HUES48 (cell line): ENCODE data around the gene SNAP23.
A peak's percentile ranks its signal among the peaks of the same experiment; 100 is the strongest.

ENCODE experiments used
- H3K27ac ChIP-seq: one replicate; pipeline ENCODE4 v1.7.0; 2013; ENCODE audit warnings: low read depth, low read length, inconsistent platforms
- H3K27me3 ChIP-seq: 2 replicates; pipeline ENCODE4 v1.6.1; 2013; ENCODE audit warnings: mild to moderate bottlenecking, low read length; ENCODE audit not compliant: control insufficient read depth, insufficient read depth
- H3K36me3 ChIP-seq: 2 replicates; pipeline ENCODE4 v1.6.1; 2013; ENCODE audit warnings: low read length; ENCODE audit not compliant: control insufficient read depth, insufficient read depth
- H3K4me1 ChIP-seq: 2 replicates; pipeline ENCODE4 v1.6.1; 2013; ENCODE audit warnings: mild to moderate bottlenecking, low read length; ENCODE audit not compliant: control insufficient read depth, insufficient read depth
- H3K4me3 ChIP-seq: 2 replicates; pipeline ENCODE4 v1.5.1; 2013; ENCODE audit warnings: mild to moderate bottlenecking, low read depth, low read length
- H3K9ac ChIP-seq: 2 replicates; pipeline ENCODE4 v1.6.1; 2013; ENCODE audit warnings: mild to moderate bottlenecking, low read depth, low read length, moderate library complexity
- H3K9me3 ChIP-seq: 2 replicates; pipeline ENCODE4 v1.6.1; 2013; ENCODE audit warnings: low read length; ENCODE audit not compliant: control insufficient read depth, insufficient read depth

SNAP23 gene

GRCh38 chr15:42495361-42496212 lies at the start of gene SNAP23:
Gene SNAP23 (plus strand): TSS chr15:42495634. CDS start chr15:42511847, 16,213 bp downstream.
- peak within 1 kb of the TSS; percentile 83 for H3K4me3 ChIP-seq
- H3K9me3 ChIP-seq: no peaks in the 10 kb centered on the region
- H3K4me1 ChIP-seq: peaks cover 17% of the 10 kb centered on the region; the same call in 1 of the 2 replicates
- peak within 1 kb of the TSS; percentile 71 for H3K9ac ChIP-seq
- H3K27ac ChIP-seq: peak within 1 kb of the TSS; percentile 73
- 0 out of 2 replicates have a peak, but pooled peaks cover 4% of the 10 kb centered on the region for H3K36me3 ChIP-seq
- H3K27me3 ChIP-seq: no peaks in the 10 kb centered on the region

DNA sequence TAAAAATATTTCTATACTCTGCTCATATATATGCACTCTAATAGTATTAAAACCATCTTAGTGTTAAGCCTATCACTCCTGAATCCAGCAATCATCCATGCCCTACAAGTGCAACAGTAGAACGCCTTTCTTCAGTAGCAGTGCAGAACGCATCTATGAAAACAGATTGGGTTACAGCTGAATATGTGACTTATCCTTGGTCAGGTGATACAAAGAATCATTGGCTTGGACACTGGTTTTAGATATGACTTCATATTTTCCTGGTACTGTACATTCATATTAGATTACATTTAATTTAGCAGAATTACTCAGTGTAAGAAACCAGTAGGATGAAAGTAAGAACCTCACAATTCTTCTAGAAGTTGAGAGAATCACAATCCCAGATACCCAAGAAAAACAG lies 47.8 kb upstream of the SNAP23 start:
- no peaks in the 10 kb centered on the region for H3K27me3 ChIP-seq
- no peaks in the 10 kb centered on the region for H3K9me3 ChIP-seq
- H3K4me3 ChIP-seq: no peak overlapping the region
- H3K9ac ChIP-seq: no peak overlapping the region
- no peaks in the 10 kb centered on the region for H3K4me1 ChIP-seq
- H3K36me3 ChIP-seq: peaks cover 66% of the 10 kb centered on the region
- no peak overlapping the region for H3K27ac ChIP-seq

GRCh38 chr15:42448281-42448680 lies 47.2 kb upstream of the SNAP23 start:
- H3K4me3 ChIP-seq: no peak overlapping the region
- H3K9me3 ChIP-seq: no peaks in the 10 kb centered on the region
- H3K36me3 ChIP-seq: peaks cover 63% of the 10 kb centered on the region
- H3K27ac ChIP-seq: no peak overlapping the region
- H3K9ac ChIP-seq: no peak overlapping the region
- H3K27me3 ChIP-seq: no peaks in the 10 kb centered on the region
- H3K4me1 ChIP-seq: no peaks in the 10 kb centered on the region

DNA sequence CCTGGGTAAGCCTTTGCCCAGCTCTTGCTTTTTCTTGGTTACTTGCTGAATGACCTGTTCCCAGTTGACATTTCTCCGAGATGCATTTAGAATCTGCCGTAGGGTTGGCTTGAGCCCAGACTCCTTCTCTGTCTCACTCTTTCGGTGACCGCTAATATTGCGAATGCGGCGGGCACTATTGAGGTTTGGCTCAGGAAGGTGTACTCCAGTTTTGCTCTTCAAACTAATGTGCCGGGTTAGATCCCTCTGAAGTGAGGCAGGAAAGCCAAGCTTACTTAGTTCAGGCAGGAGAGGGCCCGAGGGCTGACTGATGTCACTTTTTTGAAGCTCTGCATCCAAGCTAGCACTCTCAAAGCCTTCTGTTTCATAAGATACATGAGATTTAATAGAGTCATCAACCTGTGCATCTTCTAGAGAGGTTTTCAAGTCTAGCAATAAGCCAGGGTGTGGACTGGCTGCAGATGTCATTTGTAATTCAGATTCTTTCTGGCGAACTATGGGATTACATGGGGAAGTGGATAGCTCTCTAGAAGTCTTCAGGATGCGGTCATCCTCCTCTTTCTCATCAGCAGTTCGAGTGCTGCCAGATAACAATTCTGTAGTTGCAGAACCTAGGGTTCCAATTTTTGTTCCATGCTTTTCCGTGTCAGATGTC lies 45.5 kb upstream of the SNAP23 start:
- no peak overlapping the region for H3K4me3 ChIP-seq
- H3K4me1 ChIP-seq: no peaks in the 10 kb centered on the region
- H3K36me3 ChIP-seq: peaks cover 55% of the 10 kb centered on the region
- no peaks in the 10 kb centered on the region for H3K27me3 ChIP-seq
- no peak overlapping the region for H3K27ac ChIP-seq
- H3K9ac ChIP-seq: no peak overlapping the region
- no peaks in the 10 kb centered on the region for H3K9me3 ChIP-seq

DNA sequence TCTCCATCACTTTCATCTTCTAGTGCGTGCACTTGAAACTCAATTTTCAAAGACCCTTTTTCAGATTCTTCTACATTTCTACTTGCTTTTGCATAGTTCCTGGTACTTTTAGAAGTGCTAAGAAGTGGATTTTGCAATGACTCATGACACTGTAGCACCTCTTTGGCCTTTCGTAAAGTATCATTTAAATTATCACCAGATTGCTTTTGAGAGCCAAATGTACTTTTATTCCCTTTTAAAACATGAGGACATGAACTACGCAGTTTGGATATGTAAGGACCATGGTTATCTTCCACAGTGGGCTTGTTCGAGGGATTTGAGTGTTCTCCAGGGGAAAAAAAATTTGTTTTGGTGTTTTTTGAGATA lies 45.0 kb upstream of the SNAP23 start:
- peaks cover 52% of the 10 kb centered on the region for H3K36me3 ChIP-seq
- no peak overlapping the region for H3K27ac ChIP-seq
- H3K9me3 ChIP-seq: no peaks in the 10 kb centered on the region
- no peak overlapping the region for H3K4me3 ChIP-seq
- H3K27me3 ChIP-seq: no peaks in the 10 kb centered on the region
- no peaks in the 10 kb centered on the region for H3K4me1 ChIP-seq
- H3K9ac ChIP-seq: no peak overlapping the region

GRCh38 chr15:42453826-42454225 lies 41.6 kb upstream of the SNAP23 start:
- Histone ChIP-seq H3K9me3 (no peaks in the 10 kb centered on the region), H3K27me3 (no peaks in the 10 kb centered on the region), H3K4me3 (no peak overlapping the region), H3K36me3 (peaks cover 25% of the 10 kb centered on the region), H3K4me1 (peaks cover 20% of the 10 kb centered on the region), H3K27ac (no peak overlapping the region), H3K9ac (no peak overlapping the region)

DNA sequence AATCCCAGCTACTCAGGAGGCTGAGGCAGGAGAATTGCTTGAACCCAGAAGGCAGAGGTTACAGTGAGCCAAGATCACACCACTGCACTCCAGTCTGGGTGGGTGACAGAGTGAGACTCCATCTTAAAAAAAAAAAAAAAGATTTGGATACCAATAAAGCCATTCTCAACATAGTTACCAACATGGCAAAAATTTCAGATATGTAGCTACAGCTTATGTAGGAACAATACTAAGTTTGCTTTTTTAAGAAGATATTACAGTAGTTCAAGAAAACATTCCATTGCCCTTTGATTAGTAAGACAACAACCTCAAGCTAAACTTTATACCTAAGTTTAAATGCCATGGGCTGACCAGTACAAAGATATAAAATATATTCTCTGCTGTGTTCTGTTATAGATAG lies 38.9 kb upstream of the SNAP23 start:
- Histone ChIP-seq H3K9me3 (no peaks in the 10 kb centered on the region), H3K36me3 (peaks cover 4% of the 10 kb centered on the region), H3K4me3 (no peak overlapping the region), H3K9ac (no peak overlapping the region), H3K4me1 (peaks cover 20% of the 10 kb centered on the region), H3K27ac (peak overlapping the region; percentile 95), H3K27me3 (no peaks in the 10 kb centered on the region)

DNA sequence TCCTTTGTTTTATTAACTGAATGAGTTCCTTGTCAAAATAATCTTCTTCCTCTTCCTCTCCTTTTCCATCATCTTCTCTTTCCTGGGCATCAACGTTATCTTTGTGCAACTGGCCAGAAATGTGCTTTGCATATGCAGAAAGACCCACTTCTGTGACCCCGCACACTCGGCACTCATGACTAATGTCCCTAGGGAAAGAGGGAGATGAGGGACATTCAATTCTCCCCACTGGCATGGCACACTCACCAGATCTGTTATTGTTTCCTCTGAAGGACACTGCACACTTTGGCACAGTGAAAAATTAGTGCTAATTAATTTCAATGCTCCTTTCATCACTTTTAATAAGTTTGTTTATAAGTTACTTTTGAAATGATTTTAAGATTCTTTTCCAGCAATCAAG lies 38.5 kb upstream of the SNAP23 start:
- no peaks in the 10 kb centered on the region for H3K9me3 ChIP-seq
- peak overlapping the region; percentile 38 for H3K4me3 ChIP-seq
- peak overlapping the region; percentile 95 for H3K27ac ChIP-seq

DNA sequence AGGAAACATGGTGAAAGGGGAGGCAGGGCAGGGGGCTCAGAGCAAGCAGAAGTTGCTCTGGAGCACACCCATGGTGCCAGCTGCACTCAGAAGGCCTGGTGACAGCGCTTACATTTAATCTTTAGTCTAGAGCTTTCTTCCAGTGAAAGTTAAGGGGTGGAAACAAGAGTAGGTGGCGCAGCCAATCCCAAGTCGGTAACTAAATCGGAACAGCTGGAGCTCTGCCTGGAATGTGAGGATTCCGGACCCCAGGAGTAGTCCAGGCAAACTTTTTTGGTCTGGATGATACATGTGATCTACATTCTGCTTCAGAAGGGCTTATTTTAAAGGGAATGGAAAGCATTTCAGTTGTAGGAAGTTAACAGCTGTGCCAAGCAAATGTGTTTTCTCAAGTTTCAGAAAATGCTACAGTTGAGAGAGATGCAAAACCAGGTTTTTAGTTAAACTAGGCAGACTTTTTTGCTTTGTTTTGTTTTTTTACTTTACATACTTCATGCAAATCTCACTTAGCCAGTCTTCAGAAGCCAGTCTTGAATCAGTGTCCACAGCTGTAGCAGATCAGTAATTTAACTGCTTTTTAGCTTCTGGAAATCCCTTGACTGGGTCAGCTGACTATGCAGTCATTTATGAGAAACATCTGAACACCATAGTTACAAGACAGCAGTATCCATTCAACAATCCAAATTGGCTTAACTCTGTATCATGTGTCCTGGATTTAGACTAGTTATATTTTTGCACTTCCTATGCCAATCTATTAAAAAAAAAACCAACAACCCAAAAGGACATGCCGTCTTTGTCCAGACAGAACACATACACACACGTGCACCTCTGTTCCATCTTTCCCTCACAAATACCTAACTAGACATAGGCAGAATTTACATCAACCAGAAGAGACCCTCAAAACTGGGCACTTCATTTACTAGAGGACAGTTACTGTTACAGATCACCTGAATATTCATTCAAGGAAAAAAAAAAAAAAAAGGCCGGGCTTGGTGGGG lies 37.7 kb upstream of the SNAP23 start:
- Histone ChIP-seq H3K4me3 (peak overlapping the region; percentile 41), H3K27ac (peak overlapping the region; percentile 95), H3K9ac (peak overlapping the region; percentile 57), H3K36me3 (no peaks in the 10 kb centered on the region; the same call in 1 of the 2 replicates), H3K4me1 (peaks cover 20% of the 10 kb centered on the region), H3K27me3 (no peaks in the 10 kb centered on the region), H3K9me3 (no peaks in the 10 kb centered on the region)

More for the DNA sequence above, 38.5 kb upstream of the SNAP23 start:
- no peak overlapping the region for H3K9ac ChIP-seq
- H3K27me3 ChIP-seq: no peaks in the 10 kb centered on the region
- no peaks in the 10 kb centered on the region; the same call in 1 of the 2 replicates for H3K36me3 ChIP-seq
- H3K4me1 ChIP-seq: peaks cover 20% of the 10 kb centered on the region

GRCh38 chr15:42461261-42461660 lies 34.2 kb upstream of the SNAP23 start:
- H3K27me3 ChIP-seq: no peaks in the 10 kb centered on the region
- no peak overlapping the region for H3K9ac ChIP-seq
- H3K4me3 ChIP-seq: no peak overlapping the region
- no peak overlapping the region for H3K27ac ChIP-seq
- H3K9me3 ChIP-seq: no peaks in the 10 kb centered on the region
- H3K36me3 ChIP-seq: peaks cover 8% of the 10 kb centered on the region; the same call in 1 of the 2 replicates
- peaks cover 20% of the 10 kb centered on the region for H3K4me1 ChIP-seq
